ENCODE results near the gene HSD17B4.
"Not testable (repeated sequence)": the region's sequence is repeated elsewhere in the genome, so short reads cannot be mapped to it uniquely, and the experiment has no call there.

The HSD17B4 gene

GRCh38 chr5:119476341-119476740 lies 24.0 kb downstream of the HSD17B4 start:
- DNase-seq (ENCODE audit: low read depth in 2 of 3, low spot score in 2 of 3), result no peak

DNA sequence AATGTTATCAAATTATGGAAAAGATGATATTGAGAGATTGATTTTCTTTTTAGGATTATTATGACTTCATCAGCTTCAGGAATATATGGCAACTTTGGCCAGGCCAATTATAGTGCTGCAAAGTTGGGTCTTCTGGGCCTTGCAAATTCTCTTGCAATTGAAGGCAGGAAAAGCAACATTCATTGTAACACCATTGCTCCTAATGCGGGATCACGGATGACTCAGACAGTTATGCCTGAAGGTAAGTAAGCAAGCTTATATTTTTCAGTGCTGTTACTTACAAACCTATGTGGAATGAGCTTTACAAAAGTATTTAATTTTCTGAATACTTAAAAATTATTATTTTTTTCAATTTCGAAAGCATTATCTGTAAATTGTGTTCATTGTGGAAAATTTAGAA lies 26.5 kb downstream of the HSD17B4 start:
- no peak for DNase-seq (ENCODE audit: low read depth in 2 of 3, low spot score in 2 of 3)

GRCh38 chr5:119480629-119481028 lies 28.3 kb downstream of the HSD17B4 start:
- DNase-seq (ENCODE audit: low read depth in 2 of 3, low spot score in 2 of 3), result not testable (repeated sequence)

- no peak for DNase-seq (ENCODE audit: low read depth in 2 of 3, low spot score in 2 of 3)
Observed at GRCh38 chr5:119483155-119483554, 30.9 kb downstream of the HSD17B4 start.

- no peak for DNase-seq (ENCODE audit: low read depth in 2 of 3, low spot score in 2 of 3)
Observed at GRCh38 chr5:119484884-119485283, 32.6 kb downstream of the HSD17B4 start.

DNA sequence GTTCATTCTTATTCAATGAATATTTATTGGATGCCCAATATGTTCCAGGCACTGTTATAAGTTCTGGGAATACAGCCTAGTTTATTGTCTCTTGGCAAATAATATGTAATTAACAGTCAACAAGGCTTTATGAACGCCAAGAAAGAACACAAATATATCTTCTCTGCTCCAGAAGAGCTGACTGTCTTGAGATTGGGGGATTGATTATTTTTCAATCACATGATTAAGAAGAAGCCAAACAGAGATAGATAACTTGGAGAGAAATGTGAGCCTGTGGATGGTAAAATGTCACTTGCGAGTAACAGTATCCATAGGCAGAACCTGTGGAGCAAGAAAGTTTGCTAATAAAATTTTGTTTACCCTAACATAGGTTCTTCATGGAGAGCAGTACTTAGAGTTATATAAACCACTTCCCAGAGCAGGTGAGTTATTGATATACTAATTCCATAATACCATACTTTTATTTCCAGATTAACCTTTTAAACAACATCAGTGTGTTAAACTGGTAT lies 49.4 kb downstream of the HSD17B4 start:
- DNase-seq (ENCODE audit: low read depth in 2 of 3, low spot score in 2 of 3), result no peak

DNA sequence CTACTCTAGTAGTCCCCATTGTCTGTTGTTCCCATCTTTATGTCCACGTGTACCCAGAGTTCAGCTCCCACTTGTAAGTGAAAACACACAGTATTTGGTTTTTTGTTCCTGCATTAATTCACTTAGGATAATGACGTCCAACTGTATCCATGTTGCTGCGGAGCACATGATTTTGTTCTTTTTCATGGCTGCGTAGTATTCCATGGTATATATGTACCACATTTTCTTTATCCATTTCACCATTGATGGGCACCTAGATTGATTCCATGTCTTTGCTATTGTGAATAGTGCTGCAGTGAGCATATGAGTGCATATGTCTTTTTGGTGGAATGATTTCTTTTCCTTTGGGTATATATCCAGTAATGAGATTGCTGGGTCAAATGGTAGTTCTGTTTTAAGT lies 51.6 kb downstream of the HSD17B4 start:
- not testable (repeated sequence) for DNase-seq (ENCODE audit: low read depth in 2 of 3, low spot score in 2 of 3)

- no peak for DNase-seq (ENCODE audit: low read depth in 2 of 3, low spot score in 2 of 3)
Observed at GRCh38 chr5:119512277-119512676, 60.0 kb downstream of the HSD17B4 start.

GRCh38 chr5:119515192-119515591 lies 62.9 kb downstream of the HSD17B4 start:
- no peak for DNase-seq (ENCODE audit: low read depth in 2 of 3, low spot score in 2 of 3)

DNA sequence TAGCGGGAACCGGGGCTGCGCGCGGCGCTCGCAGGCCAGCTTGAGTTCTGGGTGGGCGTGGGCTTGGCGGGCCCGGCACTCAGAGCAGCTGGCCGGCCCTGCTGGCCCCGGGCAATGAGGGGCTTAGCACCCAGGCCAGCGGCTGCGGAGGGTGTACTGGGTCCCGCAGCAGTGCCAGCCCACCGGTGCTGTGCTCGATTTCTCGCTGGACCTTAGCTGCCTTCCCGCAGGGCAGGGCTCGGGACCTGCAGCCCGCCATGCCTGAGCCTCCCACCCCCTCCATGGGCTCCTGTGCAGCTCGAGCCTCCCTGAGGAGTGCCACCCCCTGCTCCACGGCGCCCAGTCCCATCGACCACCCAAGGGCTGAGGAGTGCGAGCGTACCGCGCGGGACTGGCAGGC lies 64.8 kb downstream of the HSD17B4 start:
- not testable (repeated sequence) for DNase-seq (ENCODE audit: low read depth in 2 of 3, low spot score in 2 of 3)

GRCh38 chr5:119521232-119521631 lies 68.9 kb downstream of the HSD17B4 start:
- no peak for DNase-seq (ENCODE audit: low read depth in 2 of 3, low spot score in 2 of 3)

GRCh38 chr5:119522841-119523240 lies 70.5 kb downstream of the HSD17B4 start:
- no peak for DNase-seq (ENCODE audit: low read depth in 2 of 3, low spot score in 2 of 3)

DNA sequence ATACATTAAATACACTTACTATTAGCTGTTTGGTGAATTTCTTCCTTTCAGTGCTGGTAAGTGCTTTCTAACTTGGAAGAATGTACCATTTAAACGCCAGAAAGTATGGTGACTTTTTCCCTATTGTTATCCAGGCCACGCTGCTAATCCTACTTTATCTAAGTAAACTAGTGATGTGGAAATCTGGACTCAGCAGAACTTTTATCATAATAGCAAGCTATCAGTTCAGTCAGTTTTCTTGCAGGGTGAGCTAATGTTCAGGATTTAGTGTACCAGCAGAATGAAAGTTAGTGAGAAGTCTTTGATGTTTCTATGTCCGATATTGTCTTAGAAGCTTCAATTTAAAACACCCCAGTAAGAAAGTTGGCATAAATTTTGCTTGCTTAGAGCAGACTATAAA lies 72.2 kb downstream of the HSD17B4 start:
- DNase-seq (ENCODE audit: low read depth in 2 of 3, low spot score in 2 of 3), result no peak

DNA sequence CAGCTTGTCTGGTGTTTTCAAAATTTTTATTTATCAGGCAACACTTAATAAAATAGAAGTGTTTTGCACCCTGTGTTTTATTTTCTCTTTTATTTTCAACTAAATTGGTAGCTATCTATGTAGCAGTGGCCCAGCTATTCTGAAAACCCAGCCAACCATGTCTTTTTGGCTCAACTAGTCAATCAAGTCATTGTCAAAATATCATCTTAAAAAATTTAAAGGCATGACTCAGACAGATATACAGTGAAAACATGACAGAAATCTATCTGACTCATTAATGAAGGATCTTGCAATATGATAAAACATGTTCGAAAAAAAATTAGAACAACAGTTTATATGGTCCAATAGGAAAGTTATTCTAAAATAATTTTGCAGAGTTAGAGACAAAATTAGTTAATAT lies 75.1 kb downstream of the HSD17B4 start:
- no peak for DNase-seq (ENCODE audit: low read depth in 2 of 3, low spot score in 2 of 3)

- DNase-seq (ENCODE audit: low read depth in 2 of 3, low spot score in 2 of 3), result no peak
Observed at GRCh38 chr5:119529811-119530210, 77.5 kb downstream of the HSD17B4 start.

- no peak for DNase-seq (ENCODE audit: low read depth in 2 of 3, low spot score in 2 of 3)
Observed at GRCh38 chr5:119532637-119533036, 80.3 kb downstream of the HSD17B4 start.

- no peak for DNase-seq (ENCODE audit: low read depth in 2 of 3, low spot score in 2 of 3)
Observed at GRCh38 chr5:119537704-119538103, 85.4 kb downstream of the HSD17B4 start.

DNA sequence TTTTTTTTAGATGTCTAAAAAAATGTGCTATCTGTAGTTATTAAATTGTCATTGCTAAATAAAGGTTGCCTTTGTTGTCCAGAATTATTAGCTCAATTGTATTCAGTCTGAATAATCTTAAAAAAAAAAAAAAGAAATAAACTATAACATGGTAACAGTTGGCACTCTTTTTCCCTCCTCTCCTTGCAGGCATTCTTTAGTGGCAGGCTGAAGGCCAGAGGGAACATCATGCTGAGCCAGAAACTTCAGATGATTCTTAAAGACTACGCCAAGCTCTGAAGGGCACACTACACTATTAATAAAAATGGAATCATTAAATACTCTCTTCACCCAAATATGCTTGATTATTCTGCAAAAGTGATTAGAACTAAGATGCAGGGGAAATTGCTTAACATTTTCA lies 89.4 kb downstream of the HSD17B4 start:
- no peak for DNase-seq (ENCODE audit: low read depth in 2 of 3, low spot score in 2 of 3)

DNA sequence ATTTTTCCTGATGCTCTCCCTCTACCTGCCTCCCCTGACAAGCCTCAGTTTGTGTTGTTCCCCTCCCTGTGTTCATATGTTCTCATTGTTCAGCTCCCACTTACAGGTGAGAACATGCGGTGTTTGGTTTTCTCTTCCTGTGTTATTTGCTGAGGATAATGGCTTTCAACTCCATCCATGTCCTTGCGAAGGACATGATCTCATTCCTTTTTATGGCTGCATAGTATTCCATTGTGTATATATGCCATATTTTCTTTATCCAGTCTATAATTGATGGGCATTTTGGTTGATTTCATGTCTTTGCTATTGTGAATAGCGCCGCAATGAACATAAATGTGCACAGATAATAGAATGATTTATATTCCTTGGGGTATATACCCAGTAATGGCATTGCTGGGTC lies 99.5 kb downstream of the HSD17B4 start:
- DNase-seq (ENCODE audit: low read depth in 2 of 3, low spot score in 2 of 3), result no peak

DNA sequence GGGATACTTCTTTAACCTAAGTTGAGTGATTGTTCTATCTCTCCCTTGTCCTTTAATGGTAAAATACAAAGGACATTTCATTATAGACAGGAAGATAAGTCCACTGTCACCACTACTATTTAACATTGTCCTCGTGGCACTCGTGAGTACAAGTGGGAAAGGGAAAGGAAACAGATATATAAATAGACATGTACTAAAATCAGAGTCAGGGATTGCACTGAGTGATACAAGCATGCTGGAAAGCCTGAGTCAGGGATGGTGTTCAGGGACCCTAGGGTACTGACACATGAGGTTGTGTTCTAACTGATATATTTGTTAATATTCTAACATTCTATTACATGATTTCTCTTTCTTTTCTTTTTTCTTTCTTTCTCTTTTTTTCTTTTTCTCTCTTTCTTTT lies 102.3 kb downstream of the HSD17B4 start:
- no peak for DNase-seq (ENCODE audit: low read depth in 2 of 3, low spot score in 2 of 3)

- no peak for DNase-seq (ENCODE audit: low read depth in 2 of 3, low spot score in 2 of 3)
Observed at GRCh38 chr5:119570910-119571309, 118.6 kb downstream of the HSD17B4 start.

- no peak for DNase-seq (ENCODE audit: low read depth in 2 of 3, low spot score in 2 of 3)
Observed at GRCh38 chr5:119578937-119579336, 126.6 kb downstream of the HSD17B4 start.

GRCh38 chr5:119582987-119583386 lies 130.7 kb downstream of the HSD17B4 start:
- no peak for DNase-seq (ENCODE audit: low read depth in 2 of 3, low spot score in 2 of 3)

- DNase-seq (ENCODE audit: low read depth in 2 of 3, low spot score in 2 of 3), result no peak
Observed at GRCh38 chr5:119583684-119584083, 131.4 kb downstream of the HSD17B4 start.

Measured in activated CD8-positive, alpha-beta memory T cell treated with anti-CD3 and anti-CD28 coated beads for 48 hours (primary cell).